Large intestine (tissue), 3 donors: ENCODE data around the gene MSH6. TPM values are rescaled to one million over a fixed set of nuclear protein-coding genes. Genes with fewer than 3 reads are reported as not detected.
"Not testable (repeated sequence)": the region's sequence is repeated elsewhere in the genome, so short reads cannot be mapped to it uniquely, and the experiment has no call there.

Experiments used
- DNase-seq, 2 donors: peaks; one replicate each; pipeline versions ENCODE4 v3.0.0 to v3.0.0-alpha.2; 2013
- H3K27ac ChIP-seq: one replicate; pipeline ENCODE4 v1.5.1; 2013; ENCODE audit warnings: low read length
- H3K27me3 ChIP-seq: 2 replicates; pipeline ENCODE4 v1.6.1; 2013; ENCODE audit warnings: low read length; ENCODE audit not compliant: control insufficient read depth, insufficient read depth
- H3K36me3 ChIP-seq: 2 replicates; pipeline ENCODE4 v1.6.1; 2013; ENCODE audit warnings: low read length; ENCODE audit not compliant: control insufficient read depth, insufficient read depth
- H3K4me1 ChIP-seq: one replicate; pipeline ENCODE4 v1.6.1; 2013; ENCODE audit warnings: low read length; ENCODE audit not compliant: control insufficient read depth, insufficient read depth
- H3K4me3 ChIP-seq: one replicate; pipeline ENCODE4 v1.5.1; 2013; ENCODE audit warnings: low read length
- H3K9me3 ChIP-seq: one replicate; pipeline ENCODE4 v1.6.1; 2013; ENCODE audit warnings: mild to moderate bottlenecking, low read depth, low read length, moderate library complexity; ENCODE audit not compliant: control insufficient read depth
- WGBS: methylation state at CpG from one replicate; pipeline ENCODE4 v1.1.5; 2013; ENCODE audit warnings: low lambda C conversion rate; ENCODE audit not compliant: insufficient coverage; 5-methylcytosine and 5-hydroxymethylcytosine counted together
- polyA plus RNA-seq: library from polyadenylated mRNA; unstranded; fragments of 120-200 nt; gene quantifications from one replicate; pipeline ENCODE4 v1.2.1, GENCODE V29; 2013

MSH6 gene
- polyA plus RNA-seq, 1 donor = 46.7 TPM

- H3K27me3 ChIP-seq = no peaks in the 10 kb centered on the region
- H3K9me3 ChIP-seq = no peaks in the 10 kb centered on the region
- H3K27ac ChIP-seq = no peak overlapping the region
- no CpG with 5 or more reads among the region's 4 CpGs for WGBS
- DNase-seq = no peak
- no peak overlapping the region for H3K4me3 ChIP-seq
- peaks cover 53% of the 10 kb centered on the region for H3K36me3 ChIP-seq
- H3K4me1 ChIP-seq = no peaks in the 10 kb centered on the region
Observed at GRCh38 chr2:47838686-47839085, 55.7 kb downstream of the MSH6 start.

- no peak for DNase-seq
- Histone ChIP-seq H3K36me3 (peaks cover 19% of the 10 kb centered on the region), H3K27ac (no peak overlapping the region), H3K4me3 (no peak overlapping the region), H3K27me3 (no peaks in the 10 kb centered on the region), H3K4me1 (no peaks in the 10 kb centered on the region), H3K9me3 (no peaks in the 10 kb centered on the region)
- no CpG with 5 or more reads among the region's 3 CpGs for WGBS
Observed at GRCh38 chr2:47842846-47843245, 59.9 kb downstream of the MSH6 start.

GRCh38 chr2:47843407-47843806 lies 60.5 kb downstream of the MSH6 start:
- DNase-seq = no peak
- Histone ChIP-seq H3K4me1 (no peaks in the 10 kb centered on the region), H3K36me3 (peaks cover 16% of the 10 kb centered on the region), H3K9me3 (no peaks in the 10 kb centered on the region), H3K27ac (no peak overlapping the region), H3K4me3 (no peak overlapping the region), H3K27me3 (no peaks in the 10 kb centered on the region)
- WGBS = no CpG with 5 or more reads among the region's 1 CpG

GRCh38 chr2:47844162-47844561 lies 61.2 kb downstream of the MSH6 start:
- WGBS = no CpG with 5 or more reads among the region's 2 CpGs
- Histone ChIP-seq H3K27ac (no peak overlapping the region), H3K27me3 (no peaks in the 10 kb centered on the region), H3K4me1 (no peaks in the 10 kb centered on the region), H3K9me3 (no peaks in the 10 kb centered on the region), H3K36me3 (peaks cover 11% of the 10 kb centered on the region), H3K4me3 (no peak overlapping the region)
- DNase-seq = no peak

DNA sequence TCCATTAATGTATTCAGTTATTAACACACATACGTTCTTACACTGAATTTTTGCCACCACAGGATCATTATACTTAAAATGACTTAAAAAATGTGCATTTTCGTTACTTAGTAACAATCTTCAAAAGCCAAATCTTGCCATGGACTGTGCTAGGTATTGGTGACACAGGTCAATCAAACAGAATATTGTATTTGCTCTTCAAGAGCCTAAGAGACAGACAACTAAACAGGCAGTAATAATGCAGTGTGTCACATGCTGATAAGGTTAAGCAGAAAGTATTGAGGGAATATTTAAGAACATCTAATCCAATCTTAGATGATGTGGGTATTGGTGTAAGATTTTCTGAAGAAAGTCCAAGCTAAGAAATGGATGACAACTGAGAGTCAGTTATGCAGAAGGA lies 66.4 kb downstream of the MSH6 start:
- H3K4me1 ChIP-seq = no peaks in the 10 kb centered on the region
- H3K27me3 ChIP-seq = no peaks in the 10 kb centered on the region
- no peak for DNase-seq
- H3K27ac ChIP-seq = no peak overlapping the region
- peaks cover 4% of the 10 kb centered on the region for H3K36me3 ChIP-seq
- 64% methylated on average over 2 of the region's 2 CpGs for WGBS
- H3K4me3 ChIP-seq = no peak overlapping the region
- no peaks in the 10 kb centered on the region for H3K9me3 ChIP-seq

DNA sequence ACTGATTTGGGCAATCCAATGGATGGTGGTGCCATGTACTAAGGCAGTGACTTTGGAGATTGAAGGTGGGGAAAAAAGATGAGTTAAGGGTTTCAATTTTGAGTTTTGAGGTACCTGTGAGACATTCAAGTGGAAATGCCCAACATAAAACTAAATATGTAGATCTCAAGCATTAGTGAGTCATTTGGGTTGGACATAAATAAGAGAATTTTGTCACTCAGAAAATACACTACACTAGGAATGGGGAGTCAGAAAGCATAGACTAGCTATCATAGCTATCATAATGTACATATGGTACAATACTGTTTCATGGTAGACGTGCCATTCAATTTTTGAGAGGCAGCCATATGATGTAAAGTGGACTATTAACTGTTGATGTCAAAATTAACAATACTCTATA lies 67.3 kb downstream of the MSH6 start:
- H3K4me1 ChIP-seq = no peaks in the 10 kb centered on the region
- WGBS = no CpG with 5 or more reads among the region's 1 CpG

GRCh38 chr2:47853067-47853777 lies 70.3 kb downstream of the MSH6 start:
- not testable (repeated sequence) for H3K27me3 ChIP-seq, DNase-seq, H3K36me3 ChIP-seq, H3K4me1 ChIP-seq, H3K9me3 ChIP-seq, H3K27ac ChIP-seq, H3K4me3 ChIP-seq
- WGBS = no CpG with 5 or more reads among the region's 8 CpGs

More for the DNA sequence above, 67.3 kb downstream of the MSH6 start:
- no peaks in the 10 kb centered on the region for H3K27me3 ChIP-seq
- peaks cover 4% of the 10 kb centered on the region for H3K36me3 ChIP-seq
- no peak overlapping the region for H3K4me3 ChIP-seq
- no peak for DNase-seq
- H3K9me3 ChIP-seq = no peaks in the 10 kb centered on the region
- H3K27ac ChIP-seq = no peak overlapping the region

Other genes starting within 250 kb of the MSH6 start
- gene KCNK12, start 212.2 kb upstream of the MSH6 start, polyA plus RNA-seq = 0.18 TPM
- gene FBXO11, start 123.4 kb downstream of the MSH6 start, polyA plus RNA-seq = 55.4 TPM